ENCODE results near the gene LRRTM2. TPM values are rescaled to one million over a fixed set of nuclear protein-coding genes. Genes with fewer than 3 reads are reported as not detected.
"Not testable (repeated sequence)": the region's sequence is repeated elsewhere in the genome, so short reads cannot be mapped to it uniquely, and the experiment has no call there.

LRRTM2 gene
- total RNA-seq, 1 donor = 0.10 TPM

DNA sequence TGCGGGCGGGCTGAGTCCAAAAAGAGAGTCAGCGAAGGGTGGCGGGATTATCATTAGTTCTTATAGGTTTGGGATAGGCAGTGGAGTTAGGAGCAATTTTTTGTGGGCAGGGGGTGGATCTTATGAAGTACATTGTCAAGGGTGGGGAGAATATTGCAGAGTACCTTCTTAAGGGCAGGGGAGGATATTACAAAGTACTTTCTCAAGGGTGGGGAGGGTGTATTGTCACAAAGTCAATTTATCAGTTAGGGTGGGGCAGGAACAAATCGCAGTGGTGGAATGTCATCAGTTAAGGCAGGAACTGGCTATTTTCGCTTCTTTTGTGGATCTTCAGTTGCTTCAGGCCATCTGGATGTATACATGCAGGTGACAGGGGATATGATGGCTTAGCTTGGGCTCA, 40.3 kb downstream of the LRRTM2 start:
- not testable (repeated sequence) for H3K27me3 ChIP-seq (ENCODE audit: insufficient read depth, low read length)

DNA sequence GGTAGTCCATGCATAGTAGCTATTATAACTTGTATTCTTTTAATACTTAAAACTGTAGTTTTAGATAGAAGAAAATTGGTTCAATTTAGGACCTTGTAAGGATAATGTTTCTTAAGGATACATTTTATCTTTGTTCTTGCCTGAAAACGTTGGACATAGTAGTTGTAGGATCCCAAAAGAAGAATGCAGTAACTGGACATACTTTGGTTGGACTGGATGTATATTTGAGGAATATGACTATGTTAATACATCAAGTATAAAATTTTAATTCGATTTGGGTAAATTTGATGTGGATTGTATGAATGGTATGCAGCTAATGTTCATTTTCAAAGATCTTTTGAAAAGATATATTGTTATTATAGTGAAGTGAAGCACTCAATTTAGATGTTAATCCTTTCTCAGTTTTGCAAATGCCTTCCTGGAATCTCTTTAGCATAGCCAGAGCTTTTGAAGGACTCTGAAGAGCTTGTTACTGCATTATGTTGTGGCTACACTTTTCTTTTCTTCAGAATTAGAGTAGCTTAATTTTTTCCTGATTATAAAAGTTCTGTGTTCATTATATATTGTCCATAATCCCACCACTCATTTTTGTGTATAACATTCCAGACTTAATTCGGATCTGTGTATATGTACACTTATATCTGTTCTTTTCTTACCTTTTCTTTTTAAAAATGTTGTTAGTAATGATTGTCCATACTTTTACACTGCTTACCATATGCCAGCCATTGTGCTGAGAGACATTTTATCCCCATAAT, 41.2 kb downstream of the LRRTM2 start:
- H3K4me3 ChIP-seq (ENCODE audit: low read length) = no peak overlapping the region
- H3K9me3 ChIP-seq (ENCODE audit: low read depth, low read length) = no peaks in the 10 kb centered on the region
- no peaks in the 10 kb centered on the region for H3K4me1 ChIP-seq (ENCODE audit: insufficient read depth, low read length)
- no peaks in the 10 kb centered on the region for H3K27me3 ChIP-seq (ENCODE audit: insufficient read depth, low read length)

More for the DNA sequence above, 40.3 kb downstream of the LRRTM2 start:
- H3K4me3 ChIP-seq (ENCODE audit: low read length); H3K4me1 ChIP-seq (ENCODE audit: insufficient read depth, low read length); H3K9me3 ChIP-seq (ENCODE audit: low read depth, low read length): not testable (repeated sequence)

GRCh38 chr5:138833080-138833479, 42.1 kb downstream of the LRRTM2 start:
- Histone ChIP-seq H3K27me3 (ENCODE audit: insufficient read depth, low read length) (no peaks in the 10 kb centered on the region), H3K4me3 (ENCODE audit: low read length) (no peak overlapping the region), H3K9me3 (ENCODE audit: low read depth, low read length) (no peaks in the 10 kb centered on the region), H3K4me1 (ENCODE audit: insufficient read depth, low read length) (no peaks in the 10 kb centered on the region)

GRCh38 chr5:138832218-138832617, 42.9 kb downstream of the LRRTM2 start:
- H3K27me3 ChIP-seq (ENCODE audit: insufficient read depth, low read length) = no peaks in the 10 kb centered on the region

GRCh38 chr5:138831703-138832102, 43.4 kb downstream of the LRRTM2 start:
- H3K27me3 ChIP-seq (ENCODE audit: insufficient read depth, low read length) = no peaks in the 10 kb centered on the region
- H3K9me3 ChIP-seq (ENCODE audit: low read depth, low read length) = no peaks in the 10 kb centered on the region
- H3K4me3 ChIP-seq (ENCODE audit: low read length) = no peak overlapping the region
- no peaks in the 10 kb centered on the region for H3K4me1 ChIP-seq (ENCODE audit: insufficient read depth, low read length)

More at GRCh38 chr5:138832218-138832617, 42.9 kb downstream of the LRRTM2 start:
- H3K4me3 ChIP-seq (ENCODE audit: low read length) = no peak overlapping the region
- H3K9me3 ChIP-seq (ENCODE audit: low read depth, low read length) = no peaks in the 10 kb centered on the region
- H3K4me1 ChIP-seq (ENCODE audit: insufficient read depth, low read length) = no peaks in the 10 kb centered on the region

DNA sequence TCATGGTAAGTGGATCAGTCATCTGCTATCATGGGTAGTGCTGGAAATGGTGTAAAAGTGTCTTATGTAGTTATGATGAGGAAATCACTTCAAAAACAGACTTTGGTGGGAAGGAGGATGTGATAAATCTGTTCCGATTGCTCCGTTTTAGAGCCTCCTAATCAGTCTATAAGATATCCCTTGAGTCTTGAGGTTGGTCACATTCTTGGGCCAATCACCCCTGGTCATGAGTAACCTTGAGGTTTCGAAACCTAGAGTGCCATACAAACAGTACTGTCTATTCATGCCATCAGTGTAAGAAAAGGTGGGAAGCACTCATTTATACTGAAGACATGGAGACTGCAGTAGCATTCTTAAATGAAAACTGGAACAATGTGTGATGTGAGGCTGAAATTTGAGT, 45.8 kb downstream of the LRRTM2 start:
- Histone ChIP-seq H3K9me3 (ENCODE audit: low read depth, low read length) (no peaks in the 10 kb centered on the region), H3K27me3 (ENCODE audit: insufficient read depth, low read length) (no peaks in the 10 kb centered on the region), H3K4me1 (ENCODE audit: insufficient read depth, low read length) (no peaks in the 10 kb centered on the region), H3K4me3 (ENCODE audit: low read length) (no peak overlapping the region)

GRCh38 chr5:138828556-138828955, 46.6 kb downstream of the LRRTM2 start:
- Histone ChIP-seq H3K27me3 (ENCODE audit: insufficient read depth, low read length) (no peaks in the 10 kb centered on the region), H3K9me3 (ENCODE audit: low read depth, low read length) (no peaks in the 10 kb centered on the region), H3K4me3 (ENCODE audit: low read length) (no peak overlapping the region), H3K4me1 (ENCODE audit: insufficient read depth, low read length) (no peaks in the 10 kb centered on the region)

DNA sequence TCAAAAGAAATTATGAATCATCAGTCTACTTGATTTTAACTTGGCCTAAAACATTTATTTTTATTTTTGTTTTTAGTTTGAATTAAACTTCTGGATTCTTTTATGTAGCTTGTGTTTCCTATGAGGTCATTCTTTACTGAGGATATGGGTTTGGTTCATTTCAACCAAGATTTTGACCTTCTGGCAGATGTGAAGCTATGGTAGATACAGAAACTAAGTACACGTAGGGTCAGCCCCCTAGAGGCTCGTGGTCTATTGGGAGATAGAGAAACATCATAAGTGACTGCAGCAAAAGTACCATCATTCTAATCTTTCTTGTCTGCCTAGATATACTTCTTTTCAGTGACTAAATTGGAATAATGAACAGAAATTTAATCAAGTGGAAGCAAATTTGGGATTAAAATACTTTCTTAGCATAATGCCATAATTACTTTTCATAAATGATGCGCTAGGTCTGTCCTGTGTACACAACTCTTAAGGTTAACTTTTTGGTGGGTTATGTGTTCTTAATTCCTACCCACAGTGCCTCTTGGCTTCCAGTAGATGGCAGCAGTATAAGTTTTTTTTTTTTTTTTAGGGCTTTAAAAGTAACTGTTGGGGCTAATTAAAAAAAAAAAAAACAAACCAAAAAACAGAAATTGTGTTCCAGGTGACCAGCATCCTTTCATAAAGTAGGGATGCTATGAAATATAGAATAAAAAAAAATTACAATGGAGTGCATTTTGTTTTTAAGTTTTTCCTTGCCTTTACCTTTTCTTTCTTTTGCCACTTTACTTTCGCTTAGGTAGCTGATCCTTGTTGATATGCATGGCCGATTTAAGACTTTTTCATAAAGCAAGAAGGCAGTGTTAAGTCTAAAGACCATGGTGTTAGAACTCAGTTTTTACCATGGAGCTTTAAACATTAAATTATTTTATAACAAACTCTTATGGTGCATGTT, 49.9 kb downstream of the LRRTM2 start:
- Histone ChIP-seq H3K4me1 (ENCODE audit: insufficient read depth, low read length) (no peaks in the 10 kb centered on the region), H3K27me3 (ENCODE audit: insufficient read depth, low read length) (no peaks in the 10 kb centered on the region), H3K9me3 (ENCODE audit: low read depth, low read length) (no peaks in the 10 kb centered on the region), H3K4me3 (ENCODE audit: low read length) (no peak overlapping the region)

DNA sequence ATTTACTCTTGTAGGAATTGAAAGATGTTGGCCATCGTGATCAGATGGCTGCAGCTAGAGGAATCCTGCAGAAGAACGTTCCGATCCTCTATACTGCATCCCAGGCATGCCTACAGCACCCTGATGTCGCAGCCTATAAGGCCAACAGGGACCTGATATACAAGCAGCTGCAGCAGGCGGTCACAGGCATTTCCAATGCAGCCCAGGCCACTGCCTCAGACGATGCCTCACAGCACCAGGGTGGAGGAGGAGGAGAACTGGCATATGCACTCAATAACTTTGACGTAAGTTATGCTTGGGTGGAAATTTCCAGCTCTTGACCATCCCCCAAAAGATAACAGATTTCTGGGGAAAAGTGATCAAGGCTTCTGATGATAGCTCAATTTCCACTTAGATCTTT, 50.6 kb downstream of the LRRTM2 start:
- H3K27me3 ChIP-seq (ENCODE audit: insufficient read depth, low read length) = no peaks in the 10 kb centered on the region
- no peaks in the 10 kb centered on the region for H3K9me3 ChIP-seq (ENCODE audit: low read depth, low read length)
- no peak overlapping the region for H3K4me3 ChIP-seq (ENCODE audit: low read length)
- no peaks in the 10 kb centered on the region for H3K4me1 ChIP-seq (ENCODE audit: insufficient read depth, low read length)

GRCh38 chr5:138820695-138821094, 54.4 kb downstream of the LRRTM2 start:
- Histone ChIP-seq H3K27me3 (ENCODE audit: insufficient read depth, low read length) (no peaks in the 10 kb centered on the region), H3K4me3 (ENCODE audit: low read length) (no peak overlapping the region), H3K9me3 (ENCODE audit: low read depth, low read length) (no peaks in the 10 kb centered on the region), H3K4me1 (ENCODE audit: insufficient read depth, low read length) (no peaks in the 10 kb centered on the region)

- Histone ChIP-seq H3K4me3 (ENCODE audit: low read length) (no peak overlapping the region), H3K9me3 (ENCODE audit: low read depth, low read length) (no peaks in the 10 kb centered on the region), H3K27me3 (ENCODE audit: insufficient read depth, low read length) (no peaks in the 10 kb centered on the region), H3K4me1 (ENCODE audit: insufficient read depth, low read length) (no peaks in the 10 kb centered on the region)
These were observed 56.1 kb downstream of the LRRTM2 start for GRCh38 chr5:138819081-138819480.

Other genes starting within 250 kb of the LRRTM2 start
- 67.2 TPM for gene CTNNA1, start 121.9 kb downstream of the LRRTM2 start, total RNA-seq